GM18909 (cell line): ENCODE measurements around the gene OPRM1.

Experiments
- ATAC-seq: cut with Tn5 transposase; IDR thresholded peaks from one replicate; pipeline ENCODE4 v1.9.1; 2021; ENCODE audit warnings: mild to moderate bottlenecking; ENCODE audit not compliant: unreplicated experiment, poor library complexity

The OPRM1 gene

GRCh38 chr6:154039231-154039842, at the start of gene OPRM1:
TSS of gene OPRM1 (plus strand) at chr6:154039240. CDS start at chr6:154039545, 305 bp downstream.
- ATAC-seq: no peak

GRCh38 chr6:153989989-153990388, 49.1 kb upstream of the OPRM1 start:
- no peak for ATAC-seq

GRCh38 chr6:153994004-153994403, 45.0 kb upstream of the OPRM1 start:
- ATAC-seq: no peak

GRCh38 chr6:153994811-153995210, 44.2 kb upstream of the OPRM1 start:
- ATAC-seq: no peak

- no peak for ATAC-seq
Observed at GRCh38 chr6:153997221-153997620, 41.8 kb upstream of the OPRM1 start.

- ATAC-seq: no peak
Observed at GRCh38 chr6:154001494-154002285, 37.4 kb upstream of the OPRM1 start.

- no peak for ATAC-seq
Observed at GRCh38 chr6:154002894-154003293, 36.1 kb upstream of the OPRM1 start.

GRCh38 chr6:154010371-154010770, 28.7 kb upstream of the OPRM1 start:
- ATAC-seq: no peak

- no peak for ATAC-seq
Observed at GRCh38 chr6:154012852-154013251, 26.2 kb upstream of the OPRM1 start.

GRCh38 chr6:154017786-154018185, 21.3 kb upstream of the OPRM1 start:
- no peak for ATAC-seq

GRCh38 chr6:154030646-154031045, 8.4 kb upstream of the OPRM1 start:
- ATAC-seq: no peak

- ATAC-seq: no peak
Observed at GRCh38 chr6:154041001-154041400, 2.0 kb downstream of the OPRM1 start.

GRCh38 chr6:154053141-154053540, 14.1 kb downstream of the OPRM1 start:
- ATAC-seq: no peak

- no peak for ATAC-seq
Observed at GRCh38 chr6:154056536-154056935, 17.5 kb downstream of the OPRM1 start.

- no peak for ATAC-seq
Observed at GRCh38 chr6:154057098-154057497, 18.1 kb downstream of the OPRM1 start.

- ATAC-seq: no peak
Observed at GRCh38 chr6:154058963-154059680, 20.1 kb downstream of the OPRM1 start.

- ATAC-seq: no peak
Observed at GRCh38 chr6:154060076-154060475, 21.0 kb downstream of the OPRM1 start.

- ATAC-seq: no peak
Observed at GRCh38 chr6:154070041-154070440, 31.0 kb downstream of the OPRM1 start.

- no peak for ATAC-seq
Observed at GRCh38 chr6:154070657-154071056, 31.6 kb downstream of the OPRM1 start.

- ATAC-seq: no peak
Observed at GRCh38 chr6:154071236-154071635, 32.2 kb downstream of the OPRM1 start.

GRCh38 chr6:154071711-154072110, 32.7 kb downstream of the OPRM1 start:
- no peak for ATAC-seq
